ENCODE results near the gene LAGE3.

The LAGE3 gene

GRCh38 chrX:154434394-154435168, 44.5 kb downstream of the LAGE3 start:
- DNase-seq (ENCODE audit: low spot score): no peak

DNA sequence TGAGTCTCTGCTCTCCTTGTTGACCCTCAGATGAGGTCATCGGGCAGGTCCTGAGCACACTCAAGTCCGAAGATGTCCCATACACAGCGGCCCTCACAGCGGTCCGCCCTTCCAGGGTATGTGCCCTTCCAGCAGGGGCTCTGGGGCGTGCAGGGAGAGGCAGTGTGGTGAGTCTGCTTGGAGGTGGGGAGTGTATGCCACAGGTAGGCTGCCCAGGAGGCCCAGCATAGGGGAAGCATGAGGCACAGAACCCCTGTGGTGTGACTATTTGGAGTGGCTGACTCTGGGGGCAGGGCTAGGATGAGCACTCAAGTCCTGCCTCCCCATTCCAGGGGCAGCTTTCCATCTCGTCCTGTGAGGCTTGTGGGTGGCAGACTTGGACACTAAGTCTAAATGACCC, 45.5 kb downstream of the LAGE3 start:
- DNase-seq (ENCODE audit: low spot score): no peak

DNA sequence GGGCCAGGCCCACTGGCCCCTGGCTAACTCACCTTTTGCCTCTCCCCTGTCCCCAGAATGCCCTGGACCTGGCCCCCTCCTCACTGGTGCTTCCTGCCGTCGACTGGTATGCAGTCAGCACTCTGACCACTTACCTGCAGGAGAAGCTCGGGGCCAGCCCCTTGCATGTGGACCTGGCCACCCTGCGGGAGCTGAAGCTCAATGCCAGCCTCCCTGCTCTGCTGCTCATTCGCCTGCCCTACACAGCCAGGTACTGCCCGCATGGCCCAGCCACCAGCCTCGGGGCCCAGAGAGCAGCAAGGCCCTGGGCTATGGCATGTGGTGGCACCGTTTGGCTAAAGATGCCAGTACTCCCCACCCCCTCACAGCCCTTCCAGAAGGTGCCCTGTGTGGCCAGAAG, 46.9 kb downstream of the LAGE3 start:
- no peak for DNase-seq (ENCODE audit: low spot score)

GRCh38 chrX:154431341-154431740, 47.7 kb downstream of the LAGE3 start:
- no peak for DNase-seq (ENCODE audit: low spot score)

GRCh38 chrX:154430916-154431315, 48.2 kb downstream of the LAGE3 start:
- no peak for DNase-seq (ENCODE audit: low spot score)

DNA sequence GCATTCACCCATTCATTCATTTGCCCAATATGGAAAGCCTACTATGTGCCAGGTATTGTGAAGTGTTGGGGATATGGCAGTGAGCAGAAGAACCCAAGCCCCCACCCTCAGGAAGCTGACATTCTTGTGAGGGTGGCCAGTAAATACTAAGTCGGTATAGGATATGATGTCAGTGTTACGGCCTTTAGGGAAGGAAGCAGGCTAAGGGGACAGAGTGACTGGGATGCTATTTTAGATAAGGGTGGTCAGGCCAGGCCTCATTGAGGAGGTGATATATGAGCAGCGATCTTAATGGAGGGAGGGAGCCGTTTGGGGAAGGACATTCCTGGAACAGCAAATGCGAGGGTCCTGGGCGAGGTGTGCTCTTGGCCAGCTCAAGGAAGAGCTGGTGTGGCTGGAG, 48.6 kb downstream of the LAGE3 start:
- no peak for DNase-seq (ENCODE audit: low spot score)

GRCh38 chrX:154429711-154430110, 49.4 kb downstream of the LAGE3 start:
- peak; percentile 7 for DNase-seq (ENCODE audit: low spot score)

DNA sequence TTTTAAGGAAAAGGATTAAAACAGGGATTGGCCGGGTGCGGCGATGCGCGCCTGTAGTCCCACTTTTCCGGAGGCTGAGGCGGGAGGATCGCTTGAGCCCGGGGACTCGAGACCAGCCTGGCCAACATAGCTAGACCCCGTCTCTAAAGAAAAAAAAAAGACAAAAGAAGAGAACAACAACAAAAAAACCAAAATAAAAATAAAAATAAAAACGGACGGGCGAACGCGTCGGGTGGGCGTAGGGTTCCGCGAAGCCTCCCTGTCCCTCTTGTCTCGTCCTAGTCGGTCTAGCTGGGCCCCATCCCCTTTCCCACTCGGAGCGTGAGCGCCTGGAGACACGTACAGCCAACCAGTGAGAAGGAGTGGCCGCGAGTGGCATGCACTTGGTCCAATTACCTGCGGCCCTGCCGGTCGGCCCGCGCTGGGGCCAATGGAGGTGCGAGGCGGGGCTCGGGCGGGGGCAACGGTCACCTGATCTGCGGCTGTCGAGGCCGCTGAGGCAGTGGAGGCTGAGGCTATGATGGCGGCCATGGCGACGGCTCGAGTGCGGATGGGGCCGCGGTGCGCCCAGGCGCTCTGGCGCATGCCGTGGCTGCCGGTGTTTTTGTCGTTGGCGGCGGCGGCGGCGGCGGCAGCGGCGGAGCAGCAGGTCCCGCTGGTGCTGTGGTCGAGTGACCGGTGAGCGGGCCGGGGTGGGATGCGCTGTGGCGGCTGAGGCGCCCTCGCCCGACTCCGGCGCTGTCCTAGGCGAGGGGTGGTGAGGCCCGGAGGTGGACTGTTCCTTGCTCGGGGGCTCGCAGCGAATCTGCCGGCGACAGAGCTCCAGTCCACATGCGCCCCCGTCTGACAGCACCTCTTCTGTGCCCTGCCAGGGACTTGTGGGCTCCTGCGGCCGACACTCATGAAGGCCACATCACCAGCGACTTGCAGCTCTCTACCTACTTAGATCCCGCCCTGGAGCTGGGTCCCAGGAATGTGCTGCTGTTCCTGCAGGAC, 50.6 kb downstream of the LAGE3 start, which contains the start of gene ATP6AP1:
Gene ATP6AP1 (plus strand): TSS at position 502 of the 996 bp plus-strand sequence. CDS start 16 bp downstream, at position 518.
- peak; percentile 89 for DNase-seq (ENCODE audit: low spot score)
